Epithelial cell of prostate (primary cell): Measurements from ENCODE around the gene MLXIP.
"Not testable (repeated sequence)": the region's sequence is repeated elsewhere in the genome, so short reads cannot be mapped to it uniquely, and the experiment has no call there.

Source experiments
- DNase-seq: peaks from one replicate; pipeline ENCODE4 v3.0.0-alpha.2; 2011; ENCODE audit warnings: low read depth, low spot score
- H3K27ac ChIP-seq: fragments of 450-650 bp; 2 replicates; pipeline ENCODE4 v1.5.1; 2017; ENCODE audit warnings: mild to moderate bottlenecking

MLXIP gene

GRCh38 chr12:122171399-122171798 is 92.8 kb downstream of the MLXIP start:
- no peak for DNase-seq
- H3K27ac ChIP-seq, result no peak overlapping the region

- no peak overlapping the region for H3K27ac ChIP-seq
- DNase-seq, result no peak
These were observed 93.8 kb downstream of the MLXIP start for GRCh38 chr12:122172262-122172939.

- no peak for DNase-seq
- no peak within 1 kb of the TSS for H3K27ac ChIP-seq
These were observed 95.7 kb downstream of the MLXIP start, which contains the start of gene IL31 for GRCh38 chr12:122174155-122174845. IL31 (minus strand) TSS chr12:122174221; CDS start chr12:122174172, 49 bp downstream.

- not testable (repeated sequence) for H3K27ac ChIP-seq, DNase-seq
These were observed 97.9 kb downstream of the MLXIP start for GRCh38 chr12:122176473-122176872.

- DNase-seq, result no peak
- no peak within 1 kb of the TSS for H3K27ac ChIP-seq
These were observed 104.5 kb downstream of the MLXIP start, which contains the start of gene LRRC43 for GRCh38 chr12:122182887-122183587. LRRC43 (plus strand) TSS chr12:122183123; CDS start chr12:122183145, 22 bp downstream.

GRCh38 chr12:122183588-122183940 is 105.0 kb downstream of the MLXIP start:
- DNase-seq, result no peak
- no peak overlapping the region for H3K27ac ChIP-seq

GRCh38 chr12:122184517-122184916 is 106.0 kb downstream of the MLXIP start:
- H3K27ac ChIP-seq, result no peak overlapping the region
- DNase-seq, result no peak

GRCh38 chr12:122185079-122185478 is 106.5 kb downstream of the MLXIP start:
- no peak for DNase-seq
- H3K27ac ChIP-seq, result no peak overlapping the region

GRCh38 chr12:122185494-122186082 is 107.0 kb downstream of the MLXIP start:
- DNase-seq, result no peak
- no peak overlapping the region for H3K27ac ChIP-seq

- no peak for DNase-seq
- H3K27ac ChIP-seq, result no peak overlapping the region
These were observed 108.9 kb downstream of the MLXIP start for GRCh38 chr12:122187466-122187865.

- DNase-seq, result no peak
- no peak overlapping the region for H3K27ac ChIP-seq
These were observed 111.3 kb downstream of the MLXIP start for GRCh38 chr12:122189626-122190475.

- H3K27ac ChIP-seq, result no peak overlapping the region
- DNase-seq, result no peak
These were observed 112.5 kb downstream of the MLXIP start for GRCh38 chr12:122190842-122191668.

GRCh38 chr12:122192441-122192840 is 113.9 kb downstream of the MLXIP start:
- DNase-seq, result no peak
- no peak overlapping the region for H3K27ac ChIP-seq

- no peak for DNase-seq
- H3K27ac ChIP-seq, result no peak overlapping the region
These were observed 116.2 kb downstream of the MLXIP start for GRCh38 chr12:122194804-122195203.

- no peak overlapping the region for H3K27ac ChIP-seq
- no peak for DNase-seq
These were observed 116.8 kb downstream of the MLXIP start for GRCh38 chr12:122195405-122195804.
